ENCODE measurements around the gene GPR68. TPM values are rescaled to one million over a fixed set of nuclear protein-coding genes. Genes with fewer than 3 reads are reported as not detected.
A peak's percentile ranks its signal among the peaks of the same experiment; 100 is the strongest.

Gene GPR68
- total and polyA plus RNA-seq, 10 donors = 0.50 to 5.2 (median 2.5) TPM

DNA sequence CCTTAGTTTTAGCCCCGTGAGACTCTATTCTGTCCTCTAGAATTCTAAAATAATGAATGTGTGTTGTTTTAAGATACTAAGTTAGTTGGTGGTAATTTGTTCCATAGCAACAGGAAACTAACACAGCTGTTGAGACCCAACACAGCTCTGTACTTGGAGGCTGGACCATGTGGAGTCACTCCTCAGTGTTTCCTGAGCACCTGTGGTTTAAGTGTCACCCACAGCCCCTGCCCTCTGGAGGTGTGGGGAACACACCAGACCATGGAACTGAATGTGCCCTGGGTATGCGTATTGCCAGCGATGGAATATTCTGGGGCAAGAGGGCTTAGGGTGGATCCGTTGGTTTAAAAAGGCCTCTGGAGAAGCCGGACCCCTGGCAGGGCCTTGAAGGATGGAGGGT lies 16.6 kb upstream of the GPR68 start:
- H3K27ac ChIP-seq = no peak overlapping the region
- TF ChIP-seq POLR2A (IDR thresholded peaks at IDR 0.05) = no peak
- TF ChIP-seq POLR2AphosphoS5 (IDR thresholded peaks at IDR 0.05) = peak in 1 of 3 donors; percentile 12
- H3K36me3 ChIP-seq = no peaks in the 10 kb centered on the region
- DNase-seq = no peak
- 75 to 94% (median 89%) methylated on average over 5 of the region's 5 CpGs for WGBS, 5 donors
- no peaks in the 10 kb centered on the region for H3K9me3 ChIP-seq
- peaks cover 3 to 34% (median 17%) of the 10 kb centered on the region in 6 donors for H3K4me1 ChIP-seq
- peaks cover 0 to 25% (median 14%) of the 10 kb centered on the region in 7 donors for H3K27me3 ChIP-seq (replicated peaks in 1 of 7)
- no peak overlapping the region for H3K4me3 ChIP-seq
- intact Hi-C loops (cut with DNase I; ENCODE audit: low total_unique reads) = no loop called here

- Histone ChIP-seq H3K4me3 (no peak overlapping the region), H3K9me3 (no peaks in the 10 kb centered on the region), H3K4me1 (peaks cover 3 to 39% (median 19%) of the 10 kb centered on the region in 6 donors), H3K36me3 (no peaks in the 10 kb centered on the region), H3K27ac (no peak overlapping the region), H3K27me3 (replicated peaks in 1 of 7) (peaks cover 0 to 11% (median 2%) of the 10 kb centered on the region in 7 donors)
- intact Hi-C loops (cut with DNase I; ENCODE audit: low total_unique reads) = no loop called here
- TF ChIP-seq CTCF (IDR thresholded peaks at IDR 0.05 in 8 of 11, conservative IDR thresholded peaks at IDR 0.05 in 3 of 11) (no peak), POLR2AphosphoS5 (IDR thresholded peaks at IDR 0.05) (no peak), POLR2A (IDR thresholded peaks at IDR 0.05) (no peak)
- 92 to 100% (median 97%) methylated on average over 3 of the region's 3 CpGs for WGBS, 5 donors
- no peak for DNase-seq
These were observed 14.4 kb upstream of the GPR68 start for GRCh38 chr14:91258876-91259275.

- TF ChIP-seq POLR2AphosphoS5 (IDR thresholded peaks at IDR 0.05) (peak in 1 of 3 donors; percentile 12), POLR2A (IDR thresholded peaks at IDR 0.05) (no peak), CTCF (IDR thresholded peaks at IDR 0.05 in 8 of 11, conservative IDR thresholded peaks at IDR 0.05 in 3 of 11) (no peak)
- H3K27ac ChIP-seq = no peak overlapping the region
- H3K4me3 ChIP-seq = no peak overlapping the region
- H3K36me3 ChIP-seq = no peaks in the 10 kb centered on the region
- peaks cover 6 to 39% (median 22%) of the 10 kb centered on the region in 6 donors for H3K4me1 ChIP-seq
- no peaks in the 10 kb centered on the region for H3K9me3 ChIP-seq
- 64 to 74% (median 66%) methylated on average over 14 to 16 of the region's 16 CpGs for WGBS, 5 donors
- H3K27me3 ChIP-seq (replicated peaks in 1 of 7) = peaks cover 0 to 9% (median 0%) of the 10 kb centered on the region in 7 donors
- intact Hi-C loops (cut with DNase I; ENCODE audit: low total_unique reads) = no loop called here
- no peak for DNase-seq
These were observed 13.6 kb upstream of the GPR68 start for GRCh38 chr14:91258011-91258618.

GRCh38 chr14:91257328-91258010 lies 13.0 kb upstream of the GPR68 start:
- Histone ChIP-seq H3K4me1 (peaks cover 11 to 45% (median 28%) of the 10 kb centered on the region in 6 donors), H3K36me3 (no peaks in the 10 kb centered on the region), H3K4me3 (no peak overlapping the region), H3K27me3 (replicated peaks in 1 of 7) (peaks cover 0 to 14% (median 0%) of the 10 kb centered on the region in 7 donors), H3K27ac (no peak overlapping the region), H3K9me3 (no peaks in the 10 kb centered on the region)
- WGBS, 5 donors = 35 to 41% (median 38%) methylated on average over 8 of the region's 8 CpGs
- intact Hi-C loops (cut with DNase I; ENCODE audit: low total_unique reads) = no loop called here
- no peak for DNase-seq
- TF ChIP-seq POLR2AphosphoS5 (IDR thresholded peaks at IDR 0.05) (no peak), POLR2A (IDR thresholded peaks at IDR 0.05) (no peak), CTCF (IDR thresholded peaks at IDR 0.05 in 8 of 11, conservative IDR thresholded peaks at IDR 0.05 in 3 of 11) (no peak)
